HepG2 (cell line): Measurements from ENCODE around the gene IQSEC1. TPM values are rescaled to one million over a fixed set of nuclear protein-coding genes. Genes with fewer than 3 reads are reported as not detected.

Experiments used
- ATAC-seq: fragments of 200-7000 bp; cut with Tn5 transposase; 3 replicates; pipeline ENCODE4 v1.9.1; 2020; ENCODE audit warnings: mild to moderate bottlenecking, moderate library complexity
- BruUV-seq: library from RNA; stranded (reverse); fragments of 400-500 nt; replicated peaks from 2 replicates; lab custom pipeline; 2021; lab: Mats Ljungman, UMichigan
- CTCF ChIA-PET: fragments of 300-600 bp; formaldehyde crosslinking; extraction: SDS; loops from one replicate; lab custom pipeline; 2021; ENCODE audit warnings: low total read pairs, inconsistent platforms, low intra/inter-chr PET ratio; lab: Yijun Ruan, JAX
- POLR2A ChIA-PET: fragments of 350-600 bp; sonication (Branson Sonifier 250); formaldehyde crosslinking; loops from one replicate; lab custom pipeline; 2020; ENCODE audit warnings: antibody characterized with exemption, inconsistent platforms; lab: Yijun Ruan, JAX
- DNase-seq: peaks from one replicate; pipeline ENCODE4 v3.0.0-alpha.2; 2015; ENCODE audit warnings: low spot score
- FAIRE-seq: peaks from 3 replicates; lab custom pipeline; 2011; peaks lifted over from hg19 to GRCh38; lab: Jason Lieb, UNC
- H2AFZ ChIP-seq: one replicate; pipeline ENCODE4 v1.6.1; 2011; ENCODE audit warnings: low read length, inconsistent platforms
- H3K27ac ChIP-seq: fragments of 300-600 bp; 3 replicates; pipeline ENCODE4 v1.8.0; 2011; ENCODE audit warnings: mixed run types, mild to moderate bottlenecking, mixed read lengths, low read length, inconsistent platforms; ENCODE audit not compliant: insufficient read depth; ENCODE audit errors: extremely low read length
- H3K27me3 ChIP-seq, 2 experiments: fragments of 200-600 bp in 1 of 2; 2 replicates in 1 of 2; 3 replicates in 1 of 2; pipeline versions ENCODE4 v1.6.0 to v1.8.0; 2011; ENCODE audit warnings: low read length in 2 of 2, mild to moderate bottlenecking in 2 of 2, moderate library complexity in 2 of 2, inconsistent platforms in 1 of 2; ENCODE audit not compliant: insufficient read depth in 2 of 2, control insufficient read depth in 1 of 2
- H3K36me3 ChIP-seq, 2 experiments: fragments of 200-600 bp in 1 of 2; replicated peaks in 1 of 2; 2 replicates in 1 of 2; 3 replicates in 1 of 2; pipeline versions ENCODE4 v1.5.1 to v1.8.0; 2011; ENCODE audit warnings: low read length in 2 of 2, inconsistent platforms in 1 of 2; ENCODE audit not compliant: insufficient read depth in 2 of 2, control insufficient read depth in 1 of 2
- H3K4me1 ChIP-seq: 2 replicates; pipeline ENCODE4 v1.5.1; 2012; ENCODE audit warnings: low read length, inconsistent platforms; ENCODE audit not compliant: insufficient read depth
- H3K4me2 ChIP-seq: 2 replicates; pipeline ENCODE4 v1.6.0; 2011; ENCODE audit warnings: low read depth, low read length, inconsistent platforms
- H3K4me3 ChIP-seq, 3 experiments: fragments of 200-600 bp in 1 of 3; sonication (generic), shearing (Covaris generic) in 1 of 3; replicated peaks in 1 of 3; 2 replicates each; pipeline ENCODE4 v1.5.1; 2011 to 2016; ENCODE audit warnings: low read length in 3 of 3, inconsistent platforms in 2 of 3, low read depth in 2 of 3, mild to moderate bottlenecking in 2 of 3, control low read depth in 1 of 3, mixed read lengths in 1 of 3; ENCODE audit not compliant: insufficient read depth in 1 of 3
- H3K79me2 ChIP-seq: one replicate; pipeline ENCODE4 v1.6.1; 2011; ENCODE audit warnings: low read length, inconsistent platforms; ENCODE audit not compliant: insufficient read depth
- H3K9ac ChIP-seq: 2 replicates; pipeline ENCODE4 v1.6.0; 2011; ENCODE audit warnings: mild to moderate bottlenecking, low read depth, low read length, inconsistent platforms; ENCODE audit not compliant: insufficient read depth
- H3K9me3 ChIP-seq: 2 replicates; pipeline ENCODE4 v1.5.1; 2012; ENCODE audit warnings: mild to moderate bottlenecking, low read length
- H4K20me1 ChIP-seq: 2 replicates; pipeline ENCODE4 v1.6.0; 2011; ENCODE audit warnings: inconsistent platforms, mild to moderate bottlenecking, low read length, moderate library complexity; ENCODE audit not compliant: insufficient read depth
- GZF1 ChIP-seq: sonication (generic); formaldehyde crosslinking; IDR thresholded peaks from 2 replicates; pipeline ENCODE4 v1.5.1; 2020; ENCODE audit warnings: mild to moderate bottlenecking, missing genetic modification reagents
- KAT2B ChIP-seq: fragments of 150-350 bp; IDR thresholded peaks from 2 replicates; pipeline ENCODE4 v1.6.1; 2014; ENCODE audit warnings: low read depth, low read length, borderline replicate concordance
- MEIS1 ChIP-seq: sonication (generic); formaldehyde crosslinking; IDR thresholded peaks from 2 replicates; pipeline ENCODE4 v1.9.0; 2021; ENCODE audit warnings: mild to moderate bottlenecking, missing genetic modification reagents, moderate library complexity, borderline replicate concordance
- MLLT10 ChIP-seq: sonication (generic); formaldehyde crosslinking; IDR thresholded peaks from 2 replicates; pipeline ENCODE4 v1.4.0; 2020; ENCODE audit warnings: missing genetic modification reagents
- SMC3 ChIP-seq: IDR thresholded peaks from 2 replicates; pipeline ENCODE4 v1.6.1; 2011; ENCODE audit warnings: low read length, improper control_type of control experiment
- TRAFD1 ChIP-seq: sonication (generic); formaldehyde crosslinking; IDR thresholded peaks from 2 replicates; pipeline ENCODE4 v1.5.1; 2020; ENCODE audit warnings: missing genetic modification reagents, mild to moderate bottlenecking, borderline replicate concordance
- ZBTB40 ChIP-seq, 2 experiments: fragments of 450-650 bp in 1 of 2; sonication (generic) in 1 of 2; formaldehyde crosslinking in 1 of 2; IDR thresholded peaks; 2 replicates each; pipeline versions ENCODE4 v1.6.1 to v1.8.0; 2016 to 2022; ENCODE audit warnings: antibody characterized with exemption in 1 of 2, mild to moderate bottlenecking in 1 of 2, missing genetic modification reagents in 1 of 2
- WGBS: methylation state at CpG from one replicate; pipeline ENCODE4 v1.1.6; 2017; ENCODE audit warnings: low lambda C conversion rate; 5-methylcytosine and 5-hydroxymethylcytosine counted together
- in situ Hi-C: cut with HindIII; loops from 2 replicates; pipeline ENCODE4 v1.10.0; 2017; ENCODE audit warnings: low pct_unique_long_range_greater_than_20kb; ENCODE audit not compliant: extremely low pct_ligation_motif_present
- intact Hi-C: fragments of 100-400 bp; cut with micrococcal nuclease; formaldehyde crosslinking; loops from one replicate; pipeline ENCODE4 v1.10.0; 2022; ENCODE audit not compliant: unreplicated experiment
- polyA plus RNA-seq, 8 experiments: library from polyadenylated mRNA; depleted of rRNA in 3 of 8; stranded (reverse) in 7 of 8; unstranded in 1 of 8; fragments of >200 nt; fragmentation: Illumina TruSeq in 4 of 8; extraction: Trizol in 4 of 8; gene quantifications; 2 replicates each; pipeline versions ENCODE4 v1.2.1 to v1.2.3, GENCODE V29; 2011 to 2016; ENCODE audit warnings: low read depth in 4 of 8, missing spikeins in 1 of 8, mixed read lengths in 1 of 8; ENCODE audit not compliant: insufficient read depth in 1 of 8
- total RNA-seq, 5 experiments: library from RNA; depleted of rRNA; stranded (reverse); fragments of >200 nt; fragmentation: Illumina TruSeq; extraction: Trizol; gene quantifications; 2 replicates each; pipeline ENCODE4 v1.2.3, GENCODE V29; 2016; ENCODE audit warnings: low read depth in 1 of 5
- TF ChIP-seq, protein P1 (sequence below): sonication (generic); formaldehyde crosslinking; IDR thresholded peaks from 2 replicates; pipeline ENCODE4 v1.4.0; 2020; ENCODE audit warnings: mild to moderate bottlenecking, missing genetic modification reagents

Gene IQSEC1
- total and polyA plus RNA-seq, 2 of the 13 experiments (the other 11 are each of a cell fraction or from before 2014, with no cell fraction given), result 17.4 to 20.2 TPM

DNA sequence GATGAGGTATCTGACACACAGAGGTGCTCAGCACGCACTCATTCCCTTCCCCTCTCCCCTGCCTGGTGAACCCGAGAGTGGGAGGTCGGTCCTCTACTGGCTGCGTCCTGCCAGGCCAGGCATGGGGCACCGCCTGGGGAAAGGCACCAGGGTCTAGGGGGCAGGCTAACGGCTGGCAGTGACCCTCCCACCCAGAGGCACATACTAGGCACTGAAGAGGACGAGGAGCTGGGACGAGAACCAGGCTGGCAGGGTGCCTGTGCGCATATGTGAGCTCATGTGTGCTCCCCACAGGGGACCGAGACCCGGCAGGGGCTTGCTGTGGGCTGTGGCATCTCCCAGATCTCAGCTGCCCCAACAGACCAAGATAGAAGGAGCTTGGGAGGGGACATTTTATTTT lies 86.7 kb downstream of the IQSEC1 start:
- peaks cover 10% of the 10 kb centered on the region; the same call in 1 of the 2 replicates for H4K20me1 ChIP-seq
- TF ChIP-seq MLLT10 (CRISPR knock-in tag) (no peak), KAT2B (no peak), ZBTB40 (IDR thresholded peaks at IDR 0.05) (no peak), ZBTB40 (CRISPR knock-in tag; IDR thresholded peaks at IDR 0.05) (no peak), GZF1 (CRISPR knock-in tag) (no peak), MEIS1 (CRISPR knock-in tag) (no peak), TRAFD1 (CRISPR knock-in tag) (no peak), SMC3 (no peak)
- TF ChIP-seq, protein P1, sequence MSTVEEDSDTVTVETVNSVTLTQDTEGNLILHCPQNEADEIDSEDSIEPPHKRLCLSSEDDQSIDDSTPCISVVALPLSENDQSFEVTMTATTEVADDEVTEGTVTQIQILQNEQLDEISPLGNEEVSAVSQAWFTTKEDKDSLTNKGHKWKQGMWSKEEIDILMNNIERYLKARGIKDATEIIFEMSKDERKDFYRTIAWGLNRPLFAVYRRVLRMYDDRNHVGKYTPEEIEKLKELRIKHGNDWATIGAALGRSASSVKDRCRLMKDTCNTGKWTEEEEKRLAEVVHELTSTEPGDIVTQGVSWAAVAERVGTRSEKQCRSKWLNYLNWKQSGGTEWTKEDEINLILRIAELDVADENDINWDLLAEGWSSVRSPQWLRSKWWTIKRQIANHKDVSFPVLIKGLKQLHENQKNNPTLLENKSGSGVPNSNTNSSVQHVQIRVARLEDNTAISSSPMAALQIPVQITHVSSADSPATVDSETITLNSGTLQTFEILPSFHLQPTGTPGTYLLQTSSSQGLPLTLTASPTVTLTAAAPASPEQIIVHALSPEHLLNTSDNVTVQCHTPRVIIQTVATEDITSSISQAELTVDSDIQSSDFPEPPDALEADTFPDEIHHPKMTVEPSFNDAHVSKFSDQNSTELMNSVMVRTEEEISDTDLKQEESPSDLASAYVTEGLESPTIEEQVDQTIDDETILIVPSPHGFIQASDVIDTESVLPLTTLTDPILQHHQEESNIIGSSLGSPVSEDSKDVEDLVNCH (CRISPR knock-in tag), result no peak
- no peak overlapping the region for H3K9ac ChIP-seq
- in situ Hi-C loops, result no loop called here
- no peak overlapping the region for H3K4me3 ChIP-seq
- no peak overlapping the region for H3K27ac ChIP-seq
- intact Hi-C loops, result no loop called here
- FAIRE-seq (no peak), DNase-seq (no peak), ATAC-seq (no peak)
- no peak overlapping the region for H2AFZ ChIP-seq
- no peaks in the 10 kb centered on the region; a peak in 1 of 5 replicates for H3K36me3 ChIP-seq
- 100% methylated on average over 1 of the region's 11 CpGs for WGBS
- no TSS peak for BruUV-seq
- ChIA-PET POLR2A (no interaction called here), CTCF (no interaction called here)
- no peaks in the 10 kb centered on the region for H3K9me3 ChIP-seq
- no peaks in the 10 kb centered on the region for H3K27me3 ChIP-seq
- H3K79me2 ChIP-seq, result no peaks in the 10 kb centered on the region
- H3K4me2 ChIP-seq, result no peak overlapping the region
- peaks cover 23% of the 10 kb centered on the region for H3K4me1 ChIP-seq
